PC-3 (cell line): Measurements from ENCODE around the gene SLC39A1. TPM values are rescaled to one million over a fixed set of nuclear protein-coding genes. Genes with fewer than 3 reads are reported as not detected.
"Not testable (repeated sequence)": the region's sequence is repeated elsewhere in the genome, so short reads cannot be mapped to it uniquely, and the experiment has no call there.

Experiments
- ATAC-seq: fragments of 200-7000 bp; cut with Tn5 transposase; 2 replicates; pipeline ENCODE4 v1.9.1; 2020; ENCODE audit warnings: mild to moderate bottlenecking, moderate library complexity
- Bru-seq: library from RNA; stranded (reverse); fragments of 400-500 nt; gene quantifications from one replicate; lab custom pipeline; 2021; lab: Mats Ljungman, UMichigan
- BruChase-seq, 2 experiments: library from RNA; stranded (reverse); fragments of 400-500 nt; gene quantifications; one replicate each; lab custom pipeline; 2021; lab: Mats Ljungman, UMichigan
- BruUV-seq: library from RNA; stranded (reverse); fragments of 400-500 nt; replicated peaks from 2 replicates; lab custom pipeline; 2021; lab: Mats Ljungman, UMichigan
- CTCF ChIA-PET: fragments of 300-600 bp; sonication (Branson Sonifier 250); formaldehyde crosslinking; loops from one replicate; lab custom pipeline; 2022; ENCODE audit warnings: antibody characterized with exemption; lab: Charles Lee
- POLR2A ChIA-PET: fragments of 300-600 bp; sonication (Branson Sonifier 250); formaldehyde crosslinking; loops from one replicate; lab custom pipeline; 2022; ENCODE audit warnings: antibody characterized with exemption; ENCODE audit not compliant: unreplicated experiment; lab: Charles Lee
- DNase-seq: peaks from one replicate; pipeline ENCODE4 v3.0.0-alpha.2; 2015
- H2AFZ ChIP-seq: fragments of 300-600 bp; sonication (generic); 2 replicates; pipeline ENCODE4 v1.6.0; 2016; ENCODE audit warnings: antibody characterized with exemption, low read length
- H3F3A ChIP-seq: fragments of 300-600 bp; sonication (generic); one replicate; pipeline ENCODE4 v1.6.0; 2017; ENCODE audit warnings: antibody characterized with exemption, low read length, control low read depth, mild to moderate bottlenecking; ENCODE audit not compliant: unreplicated experiment
- H3K27ac ChIP-seq: fragments of 300-600 bp; sonication (generic); 2 replicates; pipeline ENCODE4 v1.5.1; 2016; ENCODE audit warnings: mild to moderate bottlenecking, low read length
- H3K27me3 ChIP-seq: fragments of 300-600 bp; sonication (generic); 2 replicates; pipeline ENCODE4 v1.6.1; 2016; ENCODE audit warnings: low read length, mixed read lengths
- H3K36me3 ChIP-seq: fragments of 300-600 bp; sonication (generic); 2 replicates; pipeline ENCODE4 v1.6.1; 2016; ENCODE audit warnings: low read depth, mixed run types, low read length, mixed read lengths
- H3K4me1 ChIP-seq: fragments of 300-600 bp; sonication (generic); 2 replicates; pipeline ENCODE4 v1.5.1; 2016; ENCODE audit warnings: low read length; ENCODE audit not compliant: insufficient read depth
- H3K4me2 ChIP-seq: fragments of 300-600 bp; sonication (generic); 2 replicates; pipeline ENCODE4 v1.6.0; 2016; ENCODE audit warnings: low read length
- H3K4me3 ChIP-seq: fragments of 300-600 bp; sonication (generic); 2 replicates; pipeline ENCODE4 v1.5.1; 2016; ENCODE audit warnings: mild to moderate bottlenecking, low read length, mixed read lengths
- H3K79me2 ChIP-seq: fragments of 300-600 bp; sonication (generic); 2 replicates; pipeline ENCODE4 v1.6.1; 2017; ENCODE audit warnings: low read length, mixed read lengths
- H3K9ac ChIP-seq: fragments of 300-600 bp; sonication (generic); 2 replicates; pipeline ENCODE4 v1.6.0; 2016; ENCODE audit warnings: mild to moderate bottlenecking, low read length
- H3K9me2 ChIP-seq: fragments of 300-600 bp; sonication (generic); replicated peaks from 2 replicates; pipeline ENCODE4 v1.6.1; 2016; ENCODE audit warnings: mixed run types, low read length, mixed read lengths
- H3K9me3 ChIP-seq: fragments of 300-600 bp; sonication (generic); 2 replicates; pipeline ENCODE4 v1.6.1; 2016; ENCODE audit warnings: low read length, mixed read lengths
- H4K20me1 ChIP-seq: fragments of 300-600 bp; sonication (generic); 2 replicates; pipeline ENCODE4 v1.6.1; 2016; ENCODE audit warnings: low read length, mixed read lengths
- EZH2 ChIP-seq: fragments of 300-600 bp; sonication (generic); IDR thresholded peaks from one replicate; pipeline ENCODE4 v1.6.1; 2017; ENCODE audit warnings: antibody characterized with exemption, mild to moderate bottlenecking, low read length; ENCODE audit not compliant: unreplicated experiment
- EZH2phosphoT487 ChIP-seq: fragments of 300-600 bp; sonication (generic); IDR thresholded peaks from 2 replicates; pipeline ENCODE4 v1.6.1; 2018; ENCODE audit warnings: mild to moderate bottlenecking, antibody characterized with exemption, low read length, borderline replicate concordance
- intact Hi-C: fragments of 100-400 bp; cut with micrococcal nuclease; formaldehyde crosslinking; loops from 2 replicates; pipeline ENCODE4 v1.9.0; 2023
- long read RNA-seq: library from polyadenylated mRNA; unstranded; transcript quantifications from one replicate; pipeline ENCODE4 v2.0.0, GENCODE V29; 2021; ENCODE audit not compliant: unreplicated experiment
- total RNA-seq: library from RNA; depleted of rRNA; stranded (reverse); fragments of >200 nt; gene quantifications from 2 replicates; pipeline ENCODE4 v1.2.3, GENCODE V29; 2014; rRNA removed
- TF ChIP-seq, protein P1 (sequence below): fragments of 300-600 bp; sonication (generic); conservative IDR thresholded peaks from 2 replicates; pipeline ENCODE4 v1.5.1; 2017; ENCODE audit warnings: antibody characterized with exemption, low read depth, mild to moderate bottlenecking, low read length

SLC39A1 gene, protein sequence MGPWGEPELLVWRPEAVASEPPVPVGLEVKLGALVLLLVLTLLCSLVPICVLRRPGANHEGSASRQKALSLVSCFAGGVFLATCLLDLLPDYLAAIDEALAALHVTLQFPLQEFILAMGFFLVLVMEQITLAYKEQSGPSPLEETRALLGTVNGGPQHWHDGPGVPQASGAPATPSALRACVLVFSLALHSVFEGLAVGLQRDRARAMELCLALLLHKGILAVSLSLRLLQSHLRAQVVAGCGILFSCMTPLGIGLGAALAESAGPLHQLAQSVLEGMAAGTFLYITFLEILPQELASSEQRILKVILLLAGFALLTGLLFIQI
- total RNA-seq, result 201 and 224 TPM in 2 replicates
- Bru-seq, nascent RNA, result percentile 72 among the genes with signal in this experiment
- BruChase-seq, experiment 1, labeled RNA remaining after a 6-hour chase, result percentile 80 among the genes with signal in this experiment
- percentile 68 among the genes with signal in this experiment for BruChase-seq, experiment 2, labeled RNA remaining after a 2-hour chase
- long read RNA-seq, transcript SLC39A1-204 (3 exons, 2,723 nt), result minor isoform, 24 of 265 reads
- long read RNA-seq, transcript SLC39A1-202 (4 exons, 2,084 nt), result major isoform, 205 of 265 reads
- long read RNA-seq, transcript SLC39A1-203 (4 exons, 2,398 nt), result minor isoform, 7 of 265 reads
- long read RNA-seq, partial matches to known transcripts, result 1 of 265 reads
- long read RNA-seq, other reads (novel, unspliced or antisense), result 21 of 265 reads

DNA sequence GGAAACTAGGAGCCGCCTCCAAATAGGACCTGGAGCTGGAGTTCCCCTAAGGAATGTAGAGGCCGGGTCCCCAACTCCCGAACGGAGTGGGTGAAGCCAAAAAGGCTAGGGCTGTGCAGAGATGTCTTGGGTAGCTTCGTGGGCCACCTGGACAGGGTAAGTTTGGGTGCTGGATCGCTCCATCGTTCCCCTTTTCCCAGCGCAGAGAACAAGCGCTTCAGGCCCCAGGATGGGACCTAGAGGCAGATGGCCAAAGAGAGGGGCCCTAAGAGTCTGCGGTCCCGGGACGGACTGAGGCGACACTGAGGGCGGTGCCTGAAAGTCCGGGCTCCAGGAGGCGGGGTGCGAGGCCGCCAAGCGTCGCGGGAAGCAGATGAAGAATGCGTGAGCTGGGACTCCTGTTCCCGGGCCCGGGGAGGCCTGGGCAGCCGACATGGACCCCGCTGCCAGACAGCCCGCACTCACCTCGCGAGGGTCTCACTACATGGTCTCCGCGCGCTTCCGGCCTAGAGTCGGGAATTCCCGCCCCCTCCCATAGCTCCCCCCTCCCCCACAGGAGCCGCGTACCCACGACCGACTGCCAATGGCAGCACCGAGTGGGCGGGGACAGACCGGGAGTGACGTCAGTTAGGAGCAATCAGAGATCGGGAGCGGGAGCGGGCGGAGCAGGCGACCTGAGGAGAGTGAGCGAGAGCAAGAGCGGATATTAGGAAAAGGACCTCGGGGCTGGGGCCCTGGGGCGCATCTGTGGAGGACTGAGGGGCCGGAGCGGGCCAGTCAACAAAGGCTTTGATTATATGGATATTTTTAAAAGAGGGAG is at the start of gene SLC39A1:
SLC39A1 (minus strand) TSS at position 508 of the 820 bp plus-strand sequence. CDS start 822 bp downstream, outside the sequence.
- CTCF ChIA-PET, result interaction anchor here (0.5 to 1.5 kb wide), 3 partner anchors 16 to 165 kb away, joined by 3 to 5 read pairs (median 4); partner anchors contain the start of gene RAB13
- intact Hi-C loops, result loop anchor here (1.0 kb wide), 1 partner anchor 23 kb away; the partner anchor contains the start of gene RAB13
- Histone ChIP-seq H3K4me3 (peak within 1 kb of the TSS; percentile 84), H3K9me3 (no peaks in the 10 kb centered on the region), H3F3A (peaks cover 7% of the 10 kb centered on the region), H2AFZ (peak within 1 kb of the TSS; percentile 87), H3K4me1 (peaks cover 41% of the 10 kb centered on the region), H3K9ac (peak within 1 kb of the TSS; percentile 83), H3K36me3 (no peaks in the 10 kb centered on the region; the same call in 1 of the 2 replicates), H3K79me2 (peaks cover 53% of the 10 kb centered on the region), H3K9me2 (no peaks in the 10 kb centered on the region), H3K27me3 (no peaks in the 10 kb centered on the region), H3K4me2 (peak within 1 kb of the TSS; percentile 98), H4K20me1 (no peaks in the 10 kb centered on the region), H3K27ac (peak within 1 kb of the TSS; percentile 64)
- TSS peak; percentile 34 for BruUV-seq
- POLR2A ChIA-PET, result interaction anchor here (0.5 to 0.7 kb wide), 7 partner anchors 10 to 875 kb away, joined by 4 to 10 read pairs (median 5); partner anchors contain the start of gene UBE2Q1
- peak; percentile 100 for DNase-seq
- ATAC-seq, result peak; percentile 59
- TF ChIP-seq EZH2phosphoT487 (no peak), EZH2 (no peak)
- TF ChIP-seq, protein P1, sequence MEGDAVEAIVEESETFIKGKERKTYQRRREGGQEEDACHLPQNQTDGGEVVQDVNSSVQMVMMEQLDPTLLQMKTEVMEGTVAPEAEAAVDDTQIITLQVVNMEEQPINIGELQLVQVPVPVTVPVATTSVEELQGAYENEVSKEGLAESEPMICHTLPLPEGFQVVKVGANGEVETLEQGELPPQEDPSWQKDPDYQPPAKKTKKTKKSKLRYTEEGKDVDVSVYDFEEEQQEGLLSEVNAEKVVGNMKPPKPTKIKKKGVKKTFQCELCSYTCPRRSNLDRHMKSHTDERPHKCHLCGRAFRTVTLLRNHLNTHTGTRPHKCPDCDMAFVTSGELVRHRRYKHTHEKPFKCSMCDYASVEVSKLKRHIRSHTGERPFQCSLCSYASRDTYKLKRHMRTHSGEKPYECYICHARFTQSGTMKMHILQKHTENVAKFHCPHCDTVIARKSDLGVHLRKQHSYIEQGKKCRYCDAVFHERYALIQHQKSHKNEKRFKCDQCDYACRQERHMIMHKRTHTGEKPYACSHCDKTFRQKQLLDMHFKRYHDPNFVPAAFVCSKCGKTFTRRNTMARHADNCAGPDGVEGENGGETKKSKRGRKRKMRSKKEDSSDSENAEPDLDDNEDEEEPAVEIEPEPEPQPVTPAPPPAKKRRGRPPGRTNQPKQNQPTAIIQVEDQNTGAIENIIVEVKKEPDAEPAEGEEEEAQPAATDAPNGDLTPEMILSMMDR, result no peak

DNA sequence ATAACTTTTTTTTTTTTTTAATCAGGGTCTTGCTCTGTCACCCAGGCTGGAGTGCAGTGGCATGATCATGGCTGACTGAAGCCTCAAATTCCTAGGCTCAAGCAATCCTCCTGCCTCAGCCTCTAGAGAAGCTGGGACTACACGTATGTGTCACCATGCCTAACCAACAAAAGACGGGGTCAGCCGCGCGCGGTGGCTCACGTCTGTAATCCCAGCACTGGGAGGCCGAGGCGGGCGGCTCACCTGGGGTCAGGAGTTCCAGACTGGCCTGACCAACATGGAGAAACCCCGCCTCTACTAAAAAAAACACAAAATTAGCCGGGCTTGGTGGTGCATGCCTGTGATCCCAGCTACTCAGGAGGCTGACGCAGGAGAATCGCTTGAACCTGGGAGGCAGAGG is 49.2 kb upstream of the SLC39A1 start:
- H3K4me3 ChIP-seq, H3F3A ChIP-seq, DNase-seq, H3K27me3 ChIP-seq, ATAC-seq, H3K9ac ChIP-seq, H3K36me3 ChIP-seq, H3K27ac ChIP-seq, H3K9me2 ChIP-seq, H3K4me2 ChIP-seq, CTCF ChIA-PET, H3K9me3 ChIP-seq, POLR2A ChIA-PET, intact Hi-C loops, H2AFZ ChIP-seq, H3K4me1 ChIP-seq, H4K20me1 ChIP-seq, H3K79me2 ChIP-seq, BruUV-seq: not testable (repeated sequence)

DNA sequence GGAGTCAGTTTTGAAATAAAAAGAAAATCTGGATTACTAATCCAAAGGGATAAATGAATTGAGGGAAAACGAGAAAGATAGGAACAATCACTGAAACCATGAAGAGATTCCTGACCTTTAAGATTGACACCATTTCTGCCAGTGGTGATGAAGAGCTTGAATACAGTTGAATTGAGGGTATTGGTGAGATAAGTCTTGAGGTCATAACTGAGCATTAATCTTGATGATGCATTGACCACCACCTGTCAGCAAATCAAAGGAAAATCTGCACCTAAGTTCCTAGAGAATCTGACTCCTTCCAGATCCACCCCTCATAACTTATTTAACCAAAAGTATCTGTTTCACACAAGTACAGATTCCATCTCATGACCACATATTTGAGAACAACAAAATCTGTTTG is 48.8 kb upstream of the SLC39A1 start:
- ChIA-PET CTCF (no interaction called here), POLR2A (no interaction called here)
- no TSS peak for BruUV-seq
- DNase-seq (no peak), ATAC-seq (no peak)
- Histone ChIP-seq H3K4me3 (no peak overlapping the region), H3K27ac (no peak overlapping the region), H3K79me2 (no peaks in the 10 kb centered on the region), H3K9me3 (no peaks in the 10 kb centered on the region), H3K4me2 (no peak overlapping the region), H3K4me1 (0 out of 2 replicates have a peak, but pooled peaks cover 6% of the 10 kb centered on the region), H2AFZ (no peak overlapping the region), H4K20me1 (no peaks in the 10 kb centered on the region), H3K9ac (no peak overlapping the region), H3K9me2 (no peaks in the 10 kb centered on the region), H3F3A (no peaks in the 10 kb centered on the region), H3K27me3 (no peaks in the 10 kb centered on the region), H3K36me3 (no peaks in the 10 kb centered on the region)
- no peak for TF ChIP-seq EZH2phosphoT487
- TF ChIP-seq EZH2, result no peak
- TF ChIP-seq, protein P1, result no peak
- intact Hi-C loops, result no loop called here
